Keratinocyte (primary cell): ENCODE measurements around the gene GCNT2.

Source experiments
- EZH2 ChIP-seq: IDR thresholded peaks from one replicate; pipeline ENCODE4 v1.6.1; 2012; ENCODE audit warnings: inconsistent platforms, mild to moderate bottlenecking, low read length, moderate library complexity
- TF ChIP-seq, protein P1 (sequence below), 3 experiments: IDR thresholded peaks in 1 of 3; conservative IDR thresholded peaks in 1 of 3; optimal IDR thresholded peaks in 1 of 3; 2 replicates in 2 of 3; 3 replicates in 1 of 3; pipeline versions ENCODE3 to v1.5.1; 2011; ENCODE audit warnings: low read length in 3 of 3, mild to moderate bottlenecking in 3 of 3, moderate library complexity in 2 of 3, control low read depth in 1 of 3, inconsistent platforms in 1 of 3; ENCODE audit not compliant: insufficient read depth in 2 of 3; ENCODE audit errors: extremely low read depth in 1 of 3

DNA sequence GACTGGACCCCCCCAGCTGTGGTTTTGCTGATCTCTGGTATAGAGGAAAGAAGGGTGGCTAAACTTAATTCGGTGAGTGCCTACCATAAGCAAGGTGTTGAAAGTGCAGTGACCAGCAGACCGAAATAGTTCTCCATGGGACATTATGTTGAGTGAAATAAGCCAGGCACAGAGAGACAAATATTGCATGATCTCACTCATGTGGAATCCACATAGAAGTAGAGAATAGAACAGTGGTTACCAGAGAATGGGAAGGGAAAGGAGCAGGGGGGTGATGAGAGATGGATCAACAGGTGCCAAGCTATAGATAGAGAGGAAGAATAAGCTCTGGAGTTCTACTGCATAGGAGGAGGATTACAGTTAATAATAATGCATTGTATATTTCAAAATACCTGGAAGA, 9.7 kb upstream of the GCNT2 start:
- TF ChIP-seq, protein P1, sequence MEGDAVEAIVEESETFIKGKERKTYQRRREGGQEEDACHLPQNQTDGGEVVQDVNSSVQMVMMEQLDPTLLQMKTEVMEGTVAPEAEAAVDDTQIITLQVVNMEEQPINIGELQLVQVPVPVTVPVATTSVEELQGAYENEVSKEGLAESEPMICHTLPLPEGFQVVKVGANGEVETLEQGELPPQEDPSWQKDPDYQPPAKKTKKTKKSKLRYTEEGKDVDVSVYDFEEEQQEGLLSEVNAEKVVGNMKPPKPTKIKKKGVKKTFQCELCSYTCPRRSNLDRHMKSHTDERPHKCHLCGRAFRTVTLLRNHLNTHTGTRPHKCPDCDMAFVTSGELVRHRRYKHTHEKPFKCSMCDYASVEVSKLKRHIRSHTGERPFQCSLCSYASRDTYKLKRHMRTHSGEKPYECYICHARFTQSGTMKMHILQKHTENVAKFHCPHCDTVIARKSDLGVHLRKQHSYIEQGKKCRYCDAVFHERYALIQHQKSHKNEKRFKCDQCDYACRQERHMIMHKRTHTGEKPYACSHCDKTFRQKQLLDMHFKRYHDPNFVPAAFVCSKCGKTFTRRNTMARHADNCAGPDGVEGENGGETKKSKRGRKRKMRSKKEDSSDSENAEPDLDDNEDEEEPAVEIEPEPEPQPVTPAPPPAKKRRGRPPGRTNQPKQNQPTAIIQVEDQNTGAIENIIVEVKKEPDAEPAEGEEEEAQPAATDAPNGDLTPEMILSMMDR (optimal IDR thresholded peaks at IDR 0.05 in 1 of 3, IDR thresholded peaks at IDR 0.05 in 1 of 3, conservative IDR thresholded peaks at IDR 0.05 in 1 of 3; ENCODE audit: extremely low read depth in 1 of 3, insufficient read depth in 2 of 3, low read length in 3 of 3) = no peak
- TF ChIP-seq EZH2 = no peak
